RWPE2 (cell line): ENCODE results near the gene RPS15.

ENCODE experiments used
- ATAC-seq: fragments of 200-7000 bp; cut with Tn5 transposase; 3 replicates; pipeline ENCODE4 v1.9.1; 2021; ENCODE audit warnings: low read depth
- DNase-seq: peaks from one replicate; pipeline ENCODE4 v3.0.0-alpha.2; 2020; ENCODE audit warnings: low spot score
- H3K27ac ChIP-seq: fragments of 450-650 bp; 2 replicates; pipeline ENCODE4 v1.5.1; 2017; ENCODE audit warnings: mild to moderate bottlenecking; ENCODE audit not compliant: poor library complexity, severe bottlenecking
- H3K27me3 ChIP-seq: fragments of 250-450 bp; sonication (Bioruptor Pico); 2 replicates; pipeline ENCODE4 v1.5.1; 2021; ENCODE audit warnings: mild to moderate bottlenecking, moderate library complexity; ENCODE audit not compliant: insufficient read depth, poor library complexity, severe bottlenecking
- H3K36me3 ChIP-seq: fragments of 250-450 bp; sonication (Bioruptor Pico); 2 replicates; pipeline ENCODE4 v1.5.1; 2020; ENCODE audit warnings: low read depth, mild to moderate bottlenecking, moderate library complexity
- H3K4me1 ChIP-seq: fragments of 250-450 bp; sonication (Bioruptor Pico); 2 replicates; pipeline ENCODE4 v1.5.1; 2021; ENCODE audit warnings: mild to moderate bottlenecking, moderate library complexity; ENCODE audit not compliant: insufficient read depth, poor library complexity, severe bottlenecking
- H3K4me3 ChIP-seq: fragments of 250-450 bp; sonication (Bioruptor Pico); 2 replicates; pipeline ENCODE4 v1.5.1; 2021; ENCODE audit warnings: mild to moderate bottlenecking, moderate library complexity; ENCODE audit not compliant: severe bottlenecking
- H3K9me3 ChIP-seq: fragments of 250-450 bp; sonication (Bioruptor Pico); 2 replicates; pipeline ENCODE4 v1.5.1; 2021; ENCODE audit warnings: mild to moderate bottlenecking, moderate library complexity; ENCODE audit not compliant: severe bottlenecking
- TF ChIP-seq, protein P1 (sequence below): fragments of 450-650 bp; IDR thresholded peaks from one replicate; pipeline ENCODE4 v1.5.1; 2017; ENCODE audit warnings: mild to moderate bottlenecking, moderate library complexity; ENCODE audit not compliant: poor library complexity, severe bottlenecking

Gene RPS15

GRCh38 chr19:1470305-1471009 is 32.3 kb downstream of the RPS15 start:
- Histone ChIP-seq H3K27ac (no peak overlapping the region), H3K4me3 (peak overlapping the region; percentile 1), H3K27me3 (peaks cover 59% of the 10 kb centered on the region), H3K9me3 (no peaks in the 10 kb centered on the region), H3K4me1 (peaks cover 5% of the 10 kb centered on the region), H3K36me3 (no peaks in the 10 kb centered on the region)
- DNase-seq (no peak), ATAC-seq (peak; percentile 26; the same call in 2 of the 3 replicates)
- TF ChIP-seq, protein P1, sequence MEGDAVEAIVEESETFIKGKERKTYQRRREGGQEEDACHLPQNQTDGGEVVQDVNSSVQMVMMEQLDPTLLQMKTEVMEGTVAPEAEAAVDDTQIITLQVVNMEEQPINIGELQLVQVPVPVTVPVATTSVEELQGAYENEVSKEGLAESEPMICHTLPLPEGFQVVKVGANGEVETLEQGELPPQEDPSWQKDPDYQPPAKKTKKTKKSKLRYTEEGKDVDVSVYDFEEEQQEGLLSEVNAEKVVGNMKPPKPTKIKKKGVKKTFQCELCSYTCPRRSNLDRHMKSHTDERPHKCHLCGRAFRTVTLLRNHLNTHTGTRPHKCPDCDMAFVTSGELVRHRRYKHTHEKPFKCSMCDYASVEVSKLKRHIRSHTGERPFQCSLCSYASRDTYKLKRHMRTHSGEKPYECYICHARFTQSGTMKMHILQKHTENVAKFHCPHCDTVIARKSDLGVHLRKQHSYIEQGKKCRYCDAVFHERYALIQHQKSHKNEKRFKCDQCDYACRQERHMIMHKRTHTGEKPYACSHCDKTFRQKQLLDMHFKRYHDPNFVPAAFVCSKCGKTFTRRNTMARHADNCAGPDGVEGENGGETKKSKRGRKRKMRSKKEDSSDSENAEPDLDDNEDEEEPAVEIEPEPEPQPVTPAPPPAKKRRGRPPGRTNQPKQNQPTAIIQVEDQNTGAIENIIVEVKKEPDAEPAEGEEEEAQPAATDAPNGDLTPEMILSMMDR: no peak

GRCh38 chr19:1471010-1471514 is 32.9 kb downstream of the RPS15 start:
- no peaks in the 10 kb centered on the region for H3K9me3 ChIP-seq
- no peak overlapping the region for H3K27ac ChIP-seq
- DNase-seq (no peak), ATAC-seq (peak; percentile 7; the same call in 1 of the 3 replicates)
- H3K4me1 ChIP-seq: peaks cover 5% of the 10 kb centered on the region
- no peaks in the 10 kb centered on the region for H3K36me3 ChIP-seq
- TF ChIP-seq, protein P1: no peak
- peak overlapping the region; percentile 1 for H3K4me3 ChIP-seq
- peaks cover 56% of the 10 kb centered on the region for H3K27me3 ChIP-seq

DNA sequence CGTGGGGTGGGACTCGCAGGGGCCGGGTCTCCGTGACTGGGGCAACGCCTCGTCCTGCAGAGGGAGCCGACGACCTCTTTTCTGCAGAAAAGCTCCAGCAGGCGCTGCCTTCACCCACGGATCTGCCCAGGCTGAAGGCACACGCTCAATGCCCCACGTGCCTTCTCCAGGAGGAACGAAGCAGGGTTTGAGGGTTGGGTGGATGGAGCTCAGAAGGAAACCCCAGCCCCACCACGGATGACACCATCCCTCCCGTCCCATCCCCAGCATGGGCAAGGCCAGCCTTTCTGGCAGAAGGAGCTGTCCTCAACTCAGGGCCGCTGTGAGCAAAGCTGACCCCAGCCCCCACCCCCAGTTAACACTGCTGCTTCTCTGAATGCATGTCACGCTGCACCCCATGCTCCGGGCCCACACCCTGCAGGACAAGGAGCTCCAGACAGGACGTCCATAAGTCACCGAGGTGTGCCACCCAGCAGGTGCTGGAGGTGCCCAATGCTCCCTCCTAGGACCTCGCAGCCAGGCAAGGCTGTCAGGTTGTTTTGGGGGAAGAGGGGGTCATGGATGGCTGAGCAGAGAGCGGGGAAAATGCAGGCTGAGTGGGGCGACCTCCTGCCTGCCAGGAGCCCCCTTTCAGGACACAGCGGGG is 33.4 kb downstream of the RPS15 start:
- 0 out of 3 replicates have a peak, but pooled peaks have one; percentile 2 for ATAC-seq
- Histone ChIP-seq H3K4me3 (no peak overlapping the region), H3K36me3 (peaks cover 4% of the 10 kb centered on the region; the same call in 1 of the 2 replicates), H3K4me1 (peaks cover 5% of the 10 kb centered on the region), H3K9me3 (no peaks in the 10 kb centered on the region), H3K27me3 (peaks cover 50% of the 10 kb centered on the region), H3K27ac (no peak overlapping the region)
- DNase-seq: no peak
- TF ChIP-seq, protein P1: no peak

- no peak overlapping the region for H3K27ac ChIP-seq
- H3K4me3 ChIP-seq: no peak overlapping the region
- H3K9me3 ChIP-seq: no peaks in the 10 kb centered on the region
- ATAC-seq (no peak), DNase-seq (no peak)
- peaks cover 13% of the 10 kb centered on the region for H3K36me3 ChIP-seq
- TF ChIP-seq, protein P1: no peak
- H3K4me1 ChIP-seq: peaks cover 5% of the 10 kb centered on the region
- H3K27me3 ChIP-seq: peaks cover 42% of the 10 kb centered on the region
Observed at GRCh38 chr19:1472231-1473084, 34.3 kb downstream of the RPS15 start.
